H1 (cell line): Measurements from ENCODE around the gene NR1D2. TPM values are rescaled to one million over a fixed set of nuclear protein-coding genes. Genes with fewer than 3 reads are reported as not detected.

Source experiments
- CTCF ChIA-PET: fragments of 300-600 bp; sonication (Branson Sonifier 250); formaldehyde crosslinking; loops from one replicate; lab custom pipeline; 2021; ENCODE audit not compliant: partially characterized antibody; lab: Charles Lee
- POLR2A ChIA-PET: fragments of 300-600 bp; sonication (Branson Sonifier 250); formaldehyde crosslinking; loops from one replicate; lab custom pipeline; 2021; ENCODE audit warnings: inconsistent platforms; ENCODE audit not compliant: partially characterized antibody; lab: Charles Lee
- DNase-seq, 2 experiments: peaks; one replicate each; pipeline versions ENCODE4 v3.0.0 to v3.0.0-alpha.2; 2010 to 2022; ENCODE audit warnings: low spot score in 2 of 2, low read depth in 1 of 2, mixed read lengths in 1 of 2
- FAIRE-seq: peaks from 2 replicates; lab custom pipeline; 2011; peaks lifted over from hg19 to GRCh38; lab: Jason Lieb, UNC
- H2AFZ ChIP-seq: 2 replicates; pipeline ENCODE4 v1.8.1; 2012; ENCODE audit warnings: low read length, inconsistent platforms
- H2AK5ac ChIP-seq: 2 replicates; pipeline ENCODE4 v1.6.1; 2013; ENCODE audit warnings: low read depth, low read length
- H2BK120ac ChIP-seq: replicated peaks from 2 replicates; pipeline ENCODE3; 2013; ENCODE audit warnings: low read depth, low read length, inconsistent platforms
- H2BK12ac ChIP-seq: 2 replicates; pipeline ENCODE4 v1.6.1; 2013; ENCODE audit warnings: low read depth, low read length
- H2BK15ac ChIP-seq: 2 replicates; pipeline ENCODE4 v1.6.1; 2013; ENCODE audit warnings: low read length
- H2BK20ac ChIP-seq: 2 replicates; pipeline ENCODE4 v1.6.1; 2013; ENCODE audit warnings: low read length
- H2BK5ac ChIP-seq: 2 replicates; pipeline ENCODE4 v1.6.1; 2013; ENCODE audit warnings: low read depth, low read length
- H3K14ac ChIP-seq: 2 replicates; pipeline ENCODE4 v1.6.1; 2013; ENCODE audit warnings: inconsistent platforms; ENCODE audit not compliant: insufficient read length
- H3K18ac ChIP-seq: 2 replicates; pipeline ENCODE4 v1.6.1; 2013; ENCODE audit warnings: low read length; ENCODE audit errors: extremely low read depth
- H3K23ac ChIP-seq: 2 replicates; pipeline ENCODE4 v1.6.1; 2013; ENCODE audit warnings: inconsistent platforms; ENCODE audit not compliant: insufficient read length
- H3K23me2 ChIP-seq: 2 replicates; pipeline ENCODE4 v1.6.1; 2013; ENCODE audit warnings: low read depth, low read length
- H3K27ac ChIP-seq: 2 replicates; pipeline ENCODE4 v1.6.1; 2011; ENCODE audit warnings: low read depth, low read length, inconsistent platforms
- H3K27me3 ChIP-seq, 4 experiments: replicated peaks in 1 of 4; 1 replicate in 1 of 4; 2 replicates in 3 of 4; pipeline versions ENCODE4 v1.6.1 to v1.8.1; 2011 to 2013; ENCODE audit warnings: low read length in 3 of 4, mild to moderate bottlenecking in 3 of 4, inconsistent platforms in 2 of 4, mixed read lengths in 2 of 4, moderate library complexity in 1 of 4; ENCODE audit not compliant: control insufficient read depth in 3 of 4, insufficient read depth in 3 of 4; ENCODE audit errors: extremely low read depth in 1 of 4
- H3K36me3 ChIP-seq, 4 experiments: 2 replicates each; pipeline versions ENCODE4 v1.6.1 to v1.8.1; 2011 to 2013; ENCODE audit warnings: mild to moderate bottlenecking in 4 of 4, low read length in 3 of 4, moderate library complexity in 2 of 4, control low read depth in 1 of 4, inconsistent platforms in 1 of 4; ENCODE audit not compliant: insufficient read depth in 4 of 4, control insufficient read depth in 2 of 4
- H3K4ac ChIP-seq: replicated peaks from 2 replicates; pipeline ENCODE3; 2013; ENCODE audit warnings: low read length, low read depth, mixed read lengths, inconsistent platforms; ENCODE audit not compliant: insufficient read length
- H3K4me1 ChIP-seq, 4 experiments: replicated peaks in 1 of 4; 1 replicate in 1 of 4; 2 replicates in 3 of 4; pipeline versions ENCODE4 v1.6.1 to v1.8.1; 2011 to 2013; ENCODE audit warnings: low read length in 3 of 4, inconsistent platforms in 2 of 4, mixed read lengths in 1 of 4; ENCODE audit not compliant: insufficient read depth in 4 of 4, control insufficient read depth in 3 of 4
- H3K4me2 ChIP-seq, 2 experiments: 2 replicates each; pipeline versions ENCODE4 v1.6.1 to v1.8.1; 2011 to 2013; ENCODE audit warnings: low read depth in 2 of 2, low read length in 2 of 2, control low read depth in 1 of 2, inconsistent platforms in 1 of 2, mild to moderate bottlenecking in 1 of 2; ENCODE audit not compliant: insufficient read depth in 1 of 2
- H3K4me3 ChIP-seq, 4 experiments: fragments of 200-600, 300-600 bp in 1 of 4; sonication (generic), shearing (Covaris generic), sonication (Bioruptor Twin) in 1 of 4; 2 replicates each; pipeline versions ENCODE4 v1.5.1 to v1.8.1; 2011 to 2016; ENCODE audit warnings: low read length in 4 of 4, low read depth in 3 of 4, control low read depth in 2 of 4, inconsistent platforms in 2 of 4, mild to moderate bottlenecking in 2 of 4, mixed read lengths in 1 of 4, moderate library complexity in 1 of 4; ENCODE audit not compliant: insufficient read depth in 2 of 4; ENCODE audit errors: extremely low read depth in 1 of 4
- H3K56ac ChIP-seq: replicated peaks from 2 replicates; pipeline ENCODE3; 2013; ENCODE audit warnings: low read depth, mild to moderate bottlenecking, mixed read lengths, low read length, inconsistent platforms; ENCODE audit not compliant: insufficient read length
- H3K79me1 ChIP-seq: 2 replicates; pipeline ENCODE4 v1.6.1; 2013; ENCODE audit warnings: low read depth, low read length, control low read depth
- H3K79me2 ChIP-seq, 2 experiments: 2 replicates each; pipeline versions ENCODE4 v1.6.1 to v1.8.1; 2012 to 2013; ENCODE audit warnings: low read length in 2 of 2, mild to moderate bottlenecking in 2 of 2, inconsistent platforms in 1 of 2; ENCODE audit not compliant: insufficient read depth in 2 of 2, control insufficient read depth in 1 of 2
- H3K9ac ChIP-seq, 4 experiments: replicated peaks in 1 of 4; 1 replicate in 1 of 4; 2 replicates in 3 of 4; pipeline versions ENCODE4 v1.6.1 to v1.8.1; 2011 to 2013; ENCODE audit warnings: low read depth in 3 of 4, low read length in 3 of 4, control low read depth in 2 of 4, mild to moderate bottlenecking in 2 of 4, moderate library complexity in 2 of 4, inconsistent platforms in 1 of 4; ENCODE audit errors: extremely low read depth in 1 of 4
- H3K9me3 ChIP-seq, 2 experiments: 2 replicates each; pipeline versions ENCODE4 v1.6.1 to v1.8.1; 2012 to 2013; ENCODE audit warnings: mild to moderate bottlenecking in 2 of 2, moderate library complexity in 2 of 2, control low read depth in 1 of 2, inconsistent platforms in 1 of 2, low read depth in 1 of 2, low read length in 1 of 2, mixed read lengths in 1 of 2; ENCODE audit not compliant: insufficient read depth in 2 of 2
- H4K20me1 ChIP-seq, 2 experiments: replicated peaks in 1 of 2; 2 replicates each; pipeline versions ENCODE3 to v1.8.1; 2011 to 2013; ENCODE audit warnings: inconsistent platforms in 2 of 2, low read length in 2 of 2, mild to moderate bottlenecking in 1 of 2; ENCODE audit not compliant: insufficient read depth in 2 of 2, control insufficient read depth in 1 of 2
- H4K5ac ChIP-seq: 2 replicates; pipeline ENCODE4 v1.6.1; 2013; ENCODE audit warnings: low read length, low read depth, mixed read lengths, inconsistent platforms; ENCODE audit not compliant: insufficient read length
- H4K8ac ChIP-seq: 2 replicates; pipeline ENCODE4 v1.8.0; 2013; ENCODE audit warnings: mild to moderate bottlenecking, moderate library complexity, low read length, inconsistent platforms; ENCODE audit not compliant: insufficient read depth; ENCODE audit errors: extremely low read depth
- H4K91ac ChIP-seq: replicated peaks from 2 replicates; pipeline ENCODE3; 2013; ENCODE audit warnings: low read length, mixed read lengths, inconsistent platforms; ENCODE audit not compliant: insufficient read length
- ATF2 ChIP-seq: IDR thresholded peaks from 2 replicates; pipeline ENCODE4 v1.6.1; 2012; ENCODE audit warnings: low read length, inconsistent platforms
- CREB1 ChIP-seq: IDR thresholded peaks from 2 replicates; pipeline ENCODE4 v1.6.1; 2012; ENCODE audit warnings: inconsistent platforms
- HDAC2 ChIP-seq, 2 experiments: fragments of 300-600 bp in 1 of 2; sonication (generic) in 1 of 2; IDR thresholded peaks; 2 replicates each; pipeline ENCODE4 v1.6.1; 2011 to 2012; ENCODE audit warnings: low read depth in 2 of 2, low read length in 2 of 2, mild to moderate bottlenecking in 2 of 2, moderate library complexity in 2 of 2, borderline replicate concordance in 1 of 2, inconsistent platforms in 1 of 2
- POLR2A ChIP-seq, 2 experiments: IDR thresholded peaks; 1 replicate in 1 of 2; 2 replicates in 1 of 2; pipeline ENCODE4 v1.6.1; 2011; ENCODE audit warnings: low read depth in 2 of 2, low read length in 2 of 2, mild to moderate bottlenecking in 2 of 2; ENCODE audit errors: control extremely low read depth in 1 of 2
- RBBP5 ChIP-seq: IDR thresholded peaks from 2 replicates; pipeline ENCODE4 v1.7.1; 2012; ENCODE audit warnings: low read depth, mild to moderate bottlenecking, inconsistent platforms, low read length, moderate library complexity, borderline replicate concordance
- RXRA ChIP-seq: IDR thresholded peaks from 2 replicates; pipeline ENCODE4 v1.6.1; 2011; ENCODE audit warnings: low read depth, mild to moderate bottlenecking, low read length, moderate library complexity; ENCODE audit not compliant: insufficient read depth
- SIX5 ChIP-seq: IDR thresholded peaks from 2 replicates; pipeline ENCODE4 v1.6.1; 2011; ENCODE audit warnings: mild to moderate bottlenecking, low read depth, low read length
- SP2 ChIP-seq: IDR thresholded peaks from 2 replicates; pipeline ENCODE4 v1.6.1; 2012; ENCODE audit warnings: mild to moderate bottlenecking, low read length, inconsistent platforms
- SRF ChIP-seq: IDR thresholded peaks from 2 replicates; pipeline ENCODE4 v1.6.1; 2011; ENCODE audit warnings: mild to moderate bottlenecking, low read depth, low read length, moderate library complexity
- SUZ12 ChIP-seq: fragments of 200-600 bp; sonication (generic); IDR thresholded peaks from 2 replicates; pipeline ENCODE4 v1.6.1; 2012; ENCODE audit warnings: mild to moderate bottlenecking, inconsistent platforms, low read length, moderate library complexity, mixed read lengths
- TCF12 ChIP-seq: IDR thresholded peaks from 2 replicates; pipeline ENCODE4 v1.6.1; 2011; ENCODE audit warnings: low read depth, mild to moderate bottlenecking, low read length
- YY1 ChIP-seq: IDR thresholded peaks from 2 replicates; pipeline ENCODE4 v1.6.1; 2011; ENCODE audit warnings: low read depth, mild to moderate bottlenecking, low read length
- ZNF274 ChIP-seq: IDR thresholded peaks from 2 replicates; pipeline ENCODE4 v1.7.0; 2012; ENCODE audit warnings: low read length, borderline replicate concordance; ENCODE audit errors: extremely low read depth
- WGBS, 2 experiments: shearing (Covaris generic) in 1 of 2; methylation state at CpG; one replicate each; pipeline versions ENCODE4 v1.1.6 to v1.1.7; 2013 to 2015; ENCODE audit warnings: low lambda C conversion rate in 2 of 2, mixed read lengths in 2 of 2, inconsistent platforms in 1 of 2, low coverage in 1 of 2, missing lambda C conversion rate in 1 of 2; ENCODE audit not compliant: insufficient replicate concordance in 2 of 2, insufficient coverage in 1 of 2, insufficient read length in 1 of 2; ENCODE audit errors: extremely low coverage in 1 of 2, missing lambda C conversion rate in 1 of 2; 5-methylcytosine and 5-hydroxymethylcytosine counted together
- polyA plus RNA-seq, 7 experiments: library from polyadenylated mRNA; depleted of rRNA in 3 of 7; stranded (reverse) in 5 of 7; unstranded in 2 of 7; fragments of >200 nt in 5 of 7; fragments of 200-250 nt in 2 of 7; gene quantifications; 1 replicate in 5 of 7; 2 replicates in 1 of 7; 4 replicates in 1 of 7; pipeline versions ENCODE4 v1.2.1 to v1.2.3, GENCODE V29; 2011 to 2013; ENCODE audit warnings: missing spikeins in 2 of 7, mixed read lengths in 2 of 7
- total RNA-seq: library from RNA; stranded (reverse); fragmentation: NEBNext Ultra II Directional; extraction: Animal tissue kit (Norgen Biotek cat#: 25700); gene quantifications from 2 replicates; pipeline ENCODE4 v1.2.1, GENCODE V29; 2021

The NR1D2 gene
- total and polyA plus RNA-seq, 2 of the 8 experiments (the other 6 are each of a cell fraction or from before 2014, with no cell fraction given) = 5.9 to 21.7 TPM

GRCh38 chr3:23956701-23957100 is 11.6 kb downstream of the NR1D2 start:
- CTCF ChIA-PET = interaction anchor here (0.7 kb wide), 1 partner anchor 841 kb away, joined by 3 read pairs; no protein-coding TSS in a partner anchor
- WGBS, 2 experiments = 96% methylated on average over 3 of the region's 3 CpGs; no CpG with 5 or more reads in 1 of the 2 experiments
- no peak overlapping the region for H3K23ac ChIP-seq
- TF ChIP-seq TCF12 = no peak
- no peak for TF ChIP-seq RXRA
- TF ChIP-seq HDAC2 (IDR thresholded peaks at IDR 0.05; ENCODE audit: borderline replicate concordance in 1 of 2, low read depth in 2 of 2, low read length in 2 of 2) = no peak
- no peak for TF ChIP-seq SRF
- TF ChIP-seq SUZ12 = no peak
- TF ChIP-seq SIX5 = no peak
- TF ChIP-seq POLR2A (IDR thresholded peaks at IDR 0.05; ENCODE audit: control extremely low read depth in 1 of 2, low read depth in 2 of 2, low read length in 2 of 2) = no peak
- TF ChIP-seq CREB1 = no peak
- no peak for TF ChIP-seq ZNF274
- TF ChIP-seq RBBP5 = no peak
- no peak for TF ChIP-seq SP2
- TF ChIP-seq ATF2 = no peak
- TF ChIP-seq YY1 = no peak

More at GRCh38 chr3:23956701-23957100, 11.6 kb downstream of the NR1D2 start:
- Histone ChIP-seq H3K14ac (no peak overlapping the region), H3K23me2 (no peaks in the 10 kb centered on the region), H3K79me2 (peaks cover 4 to 46% of the 10 kb centered on the region in 2 experiments; a peak in 3 of 4 replicates), H3K4me2 (no peak overlapping the region), H3K56ac (no peak overlapping the region), H2BK20ac (no peak overlapping the region), H2AFZ (no peak overlapping the region), H3K9me3 (no peaks in the 10 kb centered on the region), H3K4me1 (no peaks in the 10 kb centered on the region), H2BK15ac (no peak overlapping the region), H3K79me1 (no peaks in the 10 kb centered on the region), H3K9ac (no peak overlapping the region), H4K91ac (no peak overlapping the region), H2BK120ac (no peak overlapping the region), H3K27me3 (no peaks in the 10 kb centered on the region), H2BK12ac (no peak overlapping the region), H3K4ac (no peak overlapping the region), H4K20me1 (peaks cover 0 to 5% of the 10 kb centered on the region in 2 experiments), H3K18ac (no peak overlapping the region), H3K36me3 (peaks cover 0 to 22% (median under 1%) of the 10 kb centered on the region in 4 experiments; a peak in 3 of 8 replicates), H3K4me3 (no peak overlapping the region), H4K5ac (no peak overlapping the region), H4K8ac (no peak overlapping the region), H2AK5ac (no peak overlapping the region), H2BK5ac (no peak overlapping the region), H3K27ac (no peak overlapping the region)
- FAIRE-seq (no peak), DNase-seq (no peak)
- POLR2A ChIA-PET = interaction anchor here (1.6 to 4.4 kb wide), 3 partner anchors 8 to 39 kb away, joined by 4 to 17 read pairs (median 11); partner anchors contain the start of genes NKIRAS1 and RPL15
